Type B pancreatic cell (in vitro differentiated cells): ENCODE data around the gene FLRT1. TPM values are rescaled to one million over a fixed set of nuclear protein-coding genes. Genes with fewer than 3 reads are reported as not detected.

Experiments used
- DNase-seq: peaks from one replicate; pipeline ENCODE4 v3.0.0; 2021; ENCODE audit warnings: mixed read lengths; ENCODE audit not compliant: unreplicated experiment; ENCODE audit errors: extremely low spot score
- H3K27ac Mint-ChIP-seq: 2 replicates; pipeline ENCODE4 v1.8.0; 2021; ENCODE audit warnings: mild to moderate bottlenecking, mixed read lengths
- H3K27me3 Mint-ChIP-seq: 2 replicates; pipeline ENCODE4 v1.8.0; 2021; ENCODE audit warnings: mixed read lengths
- H3K36me3 Mint-ChIP-seq: 2 replicates; pipeline ENCODE4 v1.8.0; 2021; ENCODE audit warnings: mixed read lengths
- H3K4me1 Mint-ChIP-seq: one replicate; pipeline ENCODE4 v1.8.0; 2021; ENCODE audit warnings: mixed read lengths; ENCODE audit not compliant: unreplicated experiment
- H3K4me3 Mint-ChIP-seq: 2 replicates; pipeline ENCODE4 v1.8.0; 2021; ENCODE audit warnings: mild to moderate bottlenecking, mixed read lengths
- H3K9me3 Mint-ChIP-seq: 2 replicates; pipeline ENCODE4 v1.8.0; 2021; ENCODE audit warnings: mixed read lengths
- total RNA-seq: library from RNA; stranded (reverse); gene quantifications from 2 replicates; pipeline ENCODE4 v1.2.1, GENCODE V29; 2021; ENCODE audit warnings: low replicate concordance
- TF ChIP-seq, protein P1 (sequence below): fragments of 200-600 bp; sonication (generic); conservative IDR thresholded peaks from 2 replicates; pipeline ENCODE4 v1.5.0; 2021; ENCODE audit warnings: antibody characterized with exemption, mild to moderate bottlenecking

FLRT1 gene
- total RNA-seq, 1 donor from 2014 or later: 3.0 TPM

DNA sequence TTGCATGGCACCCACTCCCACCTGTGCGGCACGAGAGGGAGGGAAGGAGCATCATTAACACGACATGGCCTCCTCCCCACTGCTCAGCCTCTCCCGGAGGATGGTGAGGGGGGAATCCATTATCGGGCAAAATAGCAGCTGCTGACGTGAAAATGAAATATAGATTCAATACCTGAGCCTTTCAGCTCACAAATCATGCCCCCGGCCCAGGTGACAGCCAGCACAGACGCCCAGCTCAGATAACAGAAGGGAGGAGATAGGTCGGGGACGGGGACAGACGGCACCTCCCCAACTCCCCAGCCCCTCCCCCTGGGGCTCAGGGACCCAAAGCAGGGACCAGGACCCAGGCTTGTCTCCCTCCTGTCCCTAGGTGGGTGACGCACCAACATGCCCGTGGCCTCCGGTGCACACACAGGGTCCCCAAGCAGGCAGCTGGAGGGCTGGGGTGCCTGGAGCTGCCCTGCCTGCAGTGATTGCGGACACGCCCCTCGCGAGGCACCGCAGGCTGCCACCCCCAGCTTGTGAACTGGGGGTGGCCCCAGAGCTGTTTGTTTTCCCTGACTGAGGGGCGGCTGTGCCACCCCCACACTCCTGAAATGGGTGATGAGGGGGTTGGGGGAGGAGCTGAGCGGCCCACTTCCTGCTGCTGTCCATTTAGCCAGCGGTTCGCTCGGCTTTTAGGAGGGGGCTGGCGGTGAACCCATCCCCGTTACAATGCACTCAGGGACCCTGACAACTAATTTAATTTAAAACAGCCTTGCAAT, 31.7 kb downstream of the FLRT1 start:
- TF ChIP-seq, protein P1, sequence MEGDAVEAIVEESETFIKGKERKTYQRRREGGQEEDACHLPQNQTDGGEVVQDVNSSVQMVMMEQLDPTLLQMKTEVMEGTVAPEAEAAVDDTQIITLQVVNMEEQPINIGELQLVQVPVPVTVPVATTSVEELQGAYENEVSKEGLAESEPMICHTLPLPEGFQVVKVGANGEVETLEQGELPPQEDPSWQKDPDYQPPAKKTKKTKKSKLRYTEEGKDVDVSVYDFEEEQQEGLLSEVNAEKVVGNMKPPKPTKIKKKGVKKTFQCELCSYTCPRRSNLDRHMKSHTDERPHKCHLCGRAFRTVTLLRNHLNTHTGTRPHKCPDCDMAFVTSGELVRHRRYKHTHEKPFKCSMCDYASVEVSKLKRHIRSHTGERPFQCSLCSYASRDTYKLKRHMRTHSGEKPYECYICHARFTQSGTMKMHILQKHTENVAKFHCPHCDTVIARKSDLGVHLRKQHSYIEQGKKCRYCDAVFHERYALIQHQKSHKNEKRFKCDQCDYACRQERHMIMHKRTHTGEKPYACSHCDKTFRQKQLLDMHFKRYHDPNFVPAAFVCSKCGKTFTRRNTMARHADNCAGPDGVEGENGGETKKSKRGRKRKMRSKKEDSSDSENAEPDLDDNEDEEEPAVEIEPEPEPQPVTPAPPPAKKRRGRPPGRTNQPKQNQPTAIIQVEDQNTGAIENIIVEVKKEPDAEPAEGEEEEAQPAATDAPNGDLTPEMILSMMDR: no peak
- Mint-ChIP-seq H3K27me3 (peaks cover 11% of the 10 kb centered on the region), H3K27ac (no peak overlapping the region), H3K4me1 (peaks cover 41% of the 10 kb centered on the region), H3K4me3 (no peak overlapping the region), H3K9me3 (no peaks in the 10 kb centered on the region), H3K36me3 (no peaks in the 10 kb centered on the region)
- no peak for DNase-seq

DNA sequence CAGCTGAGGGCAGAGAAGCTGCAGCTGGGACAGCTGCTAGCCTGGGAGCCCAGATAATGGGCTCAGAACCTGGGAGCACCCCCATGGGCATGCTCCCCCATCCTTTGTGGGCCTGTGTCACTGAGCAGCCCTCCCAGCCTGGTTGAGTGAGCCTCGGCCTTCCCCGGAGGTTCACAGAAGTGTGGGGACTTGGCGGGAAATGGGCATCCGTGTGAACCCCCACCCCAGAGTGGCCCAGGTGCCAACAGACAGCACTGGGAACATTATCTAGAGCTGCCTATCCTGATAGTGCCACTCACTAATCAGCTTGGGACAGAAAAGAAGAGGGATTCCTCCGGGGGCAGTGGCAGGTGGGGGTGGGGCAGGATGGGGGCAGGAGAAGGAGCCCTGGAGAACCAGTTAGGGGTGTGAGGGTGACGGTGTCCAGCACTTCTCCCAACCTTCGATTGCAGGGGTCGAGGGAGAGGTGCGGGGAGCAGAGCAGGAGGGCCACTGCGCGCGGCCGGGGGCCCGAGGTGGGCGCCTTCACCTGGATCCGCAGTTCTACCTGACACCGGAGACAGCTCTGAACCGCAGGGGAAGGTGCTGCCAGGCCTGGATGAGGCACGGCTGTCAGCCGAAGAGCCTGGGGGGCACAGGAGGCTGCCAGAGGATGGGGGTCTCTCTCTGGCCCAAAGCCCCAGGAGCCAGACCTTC, 33.1 kb downstream of the FLRT1 start:
- no peak overlapping the region for H3K4me3 Mint-ChIP-seq
- H3K27ac Mint-ChIP-seq: no peak overlapping the region
- H3K4me1 Mint-ChIP-seq: peaks cover 36% of the 10 kb centered on the region
- H3K27me3 Mint-ChIP-seq: peaks cover 5% of the 10 kb centered on the region
- no peaks in the 10 kb centered on the region for H3K36me3 Mint-ChIP-seq
- DNase-seq: no peak
- TF ChIP-seq, protein P1: no peak
- H3K9me3 Mint-ChIP-seq: no peaks in the 10 kb centered on the region

DNA sequence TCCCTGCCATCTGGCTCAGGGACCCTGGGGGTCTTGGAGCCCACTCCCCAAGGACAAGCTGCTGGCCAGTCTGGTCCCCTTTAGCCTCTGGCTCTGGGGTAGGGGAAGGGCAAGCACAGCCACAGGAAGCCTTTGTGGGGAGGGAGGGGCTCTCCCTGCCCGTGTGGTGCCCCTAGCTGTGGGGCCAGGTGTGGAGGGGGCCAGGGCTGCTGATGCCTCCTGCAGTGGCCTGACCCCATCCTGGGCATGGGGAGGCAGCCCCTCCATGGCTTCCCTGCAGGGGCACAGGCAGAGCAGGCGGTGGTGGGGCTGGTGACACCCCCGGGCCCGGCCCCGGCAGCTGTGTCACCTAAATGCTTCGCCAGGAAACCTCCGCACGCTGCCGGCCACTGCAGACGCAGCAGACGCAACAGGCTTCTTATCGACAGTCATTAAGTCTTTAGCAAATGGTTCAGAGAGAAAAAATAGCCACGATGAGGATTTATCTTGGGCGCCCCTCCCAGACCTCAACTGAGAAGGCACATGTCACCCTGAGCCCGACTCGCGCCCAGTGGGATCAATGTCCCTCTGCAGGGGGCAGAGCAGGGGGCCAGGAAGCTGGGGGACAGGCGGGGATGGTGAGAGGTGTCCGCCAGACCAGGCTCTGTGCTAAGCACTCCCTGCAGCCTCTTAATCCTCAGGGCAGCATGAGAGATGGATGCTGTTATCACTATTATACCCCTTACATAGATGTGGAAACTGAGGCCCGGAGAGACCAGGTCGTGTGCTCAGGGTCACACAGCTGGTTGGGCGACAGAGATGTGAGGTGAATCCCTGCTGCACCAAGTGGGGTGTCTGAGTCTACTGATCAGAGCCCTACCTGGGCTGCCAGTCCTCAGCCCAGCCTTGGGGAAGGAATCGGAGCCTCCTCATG, 33.9 kb downstream of the FLRT1 start:
- no peak for DNase-seq
- Mint-ChIP-seq H3K36me3 (no peaks in the 10 kb centered on the region), H3K9me3 (no peaks in the 10 kb centered on the region), H3K4me1 (peaks cover 34% of the 10 kb centered on the region), H3K27me3 (peaks cover 2% of the 10 kb centered on the region), H3K27ac (no peak overlapping the region), H3K4me3 (no peak overlapping the region)
- TF ChIP-seq, protein P1: no peak

DNA sequence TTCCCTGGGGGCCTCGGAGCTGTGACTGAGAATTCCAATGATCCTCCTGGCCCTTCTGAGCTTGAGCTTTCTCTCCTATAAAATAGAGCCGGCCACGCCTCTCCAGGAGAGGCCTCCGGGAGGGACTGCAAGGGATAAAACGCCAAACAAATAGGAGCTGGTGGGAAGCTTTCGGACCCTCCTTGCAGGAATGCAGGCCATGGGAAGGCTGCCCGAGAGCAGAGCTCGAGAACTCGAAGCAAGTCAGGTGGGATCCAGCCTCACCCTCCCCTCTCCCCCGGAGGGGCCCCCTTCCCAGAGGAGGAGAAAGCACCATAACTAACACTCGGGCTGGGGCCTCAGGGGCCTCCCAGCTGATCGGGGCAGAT, 34.6 kb downstream of the FLRT1 start:
- Mint-ChIP-seq H3K4me1 (peaks cover 30% of the 10 kb centered on the region), H3K27me3 (peaks cover 2% of the 10 kb centered on the region), H3K27ac (peak overlapping the region; percentile 46), H3K9me3 (no peaks in the 10 kb centered on the region), H3K4me3 (no peak overlapping the region), H3K36me3 (no peaks in the 10 kb centered on the region)
- TF ChIP-seq, protein P1: no peak
- no peak for DNase-seq

DNA sequence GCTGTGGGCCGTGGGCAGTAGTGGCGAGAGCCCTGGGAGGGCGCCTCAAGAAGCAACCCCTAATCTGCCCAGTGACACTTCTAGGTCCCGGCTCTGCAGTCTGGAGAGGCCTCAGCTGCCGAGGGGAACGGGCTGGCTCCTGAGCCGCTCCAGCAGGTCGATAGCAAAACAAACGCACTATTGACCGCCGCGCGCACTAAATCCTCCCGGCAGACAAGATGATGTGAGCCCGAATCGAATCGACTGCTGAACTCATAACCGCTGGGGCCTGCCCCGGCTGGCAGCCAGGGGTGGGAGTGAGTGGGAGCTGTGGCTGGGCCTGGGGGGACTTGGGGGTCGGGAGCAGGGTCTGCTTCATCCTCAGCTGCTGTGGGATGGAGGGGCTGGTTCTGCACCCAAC, 36.1 kb downstream of the FLRT1 start:
- DNase-seq: no peak
- H3K4me3 Mint-ChIP-seq: no peak overlapping the region
- peaks cover 29% of the 10 kb centered on the region for H3K4me1 Mint-ChIP-seq

More for the DNA sequence above, 36.1 kb downstream of the FLRT1 start:
- Mint-ChIP-seq H3K27me3 (no peaks in the 10 kb centered on the region), H3K36me3 (no peaks in the 10 kb centered on the region), H3K27ac (no peak overlapping the region), H3K9me3 (no peaks in the 10 kb centered on the region)
- TF ChIP-seq, protein P1: no peak
